ENCODE results near the gene ESPN.
A peak's percentile ranks its signal among the peaks of the same experiment; 100 is the strongest.
"Not testable (repeated sequence)": the region's sequence is repeated elsewhere in the genome, so short reads cannot be mapped to it uniquely, and the experiment has no call there.

Gene ESPN

GRCh38 chr1:6485168-6486101 is 60.9 kb downstream of the ESPN start:
- DNase-seq, result peak in 2 of 3 experiments; percentile 43 to 46

- DNase-seq, result peak; percentile 75 to 91 (median 82)
These were observed 61.9 kb downstream of the ESPN start for GRCh38 chr1:6486433-6487011.

GRCh38 chr1:6487804-6488484 is 63.4 kb downstream of the ESPN start:
- DNase-seq, result no peak

- DNase-seq, result no peak
These were observed 64.2 kb downstream of the ESPN start for GRCh38 chr1:6488602-6489382.

GRCh38 chr1:6489383-6489765 is 64.8 kb downstream of the ESPN start:
- no peak for DNase-seq

GRCh38 chr1:6489799-6490180 is 65.2 kb downstream of the ESPN start:
- DNase-seq, result peak; percentile 58 to 74 (median 74)

- peak; percentile 33 to 53 (median 51) for DNase-seq
These were observed 65.9 kb downstream of the ESPN start for GRCh38 chr1:6490181-6491080.

- no peak for DNase-seq
These were observed 66.5 kb downstream of the ESPN start for GRCh38 chr1:6491081-6491449.

- no peak for DNase-seq
These were observed 66.9 kb downstream of the ESPN start, which contains the start of gene PLEKHG5 for GRCh38 chr1:6491480-6491962. TSS of gene PLEKHG5 (minus strand) at chr1:6491667. CDS start at chr1:6477571, 14,096 bp downstream.

- no peak for DNase-seq
These were observed 67.4 kb downstream of the ESPN start for GRCh38 chr1:6491966-6492365.

GRCh38 chr1:6493834-6494223 is 69.3 kb downstream of the ESPN start:
- not testable (repeated sequence) for DNase-seq

GRCh38 chr1:6494627-6495026 is 70.1 kb downstream of the ESPN start:
- no peak for DNase-seq

GRCh38 chr1:6495041-6495441 is 70.5 kb downstream of the ESPN start:
- peak in 1 of 3 experiments; percentile 45 for DNase-seq

- DNase-seq, result no peak
These were observed 71.2 kb downstream of the ESPN start for GRCh38 chr1:6495540-6496364.

- no peak for DNase-seq
These were observed 71.8 kb downstream of the ESPN start for GRCh38 chr1:6496365-6496721.

- DNase-seq, result no peak
These were observed 72.3 kb downstream of the ESPN start for GRCh38 chr1:6496890-6497214.

- peak; percentile 24 to 74 (median 67) for DNase-seq
These were observed 72.8 kb downstream of the ESPN start for GRCh38 chr1:6497215-6497866.

GRCh38 chr1:6497867-6498575 is 73.4 kb downstream of the ESPN start:
- peak in 1 of 3 experiments; percentile 28 for DNase-seq

- DNase-seq, result no peak
These were observed 74.1 kb downstream of the ESPN start for GRCh38 chr1:6498576-6499111.
